HL-60 (cell line): ENCODE data around the gene KLHL22.

Experiments
- POLR2AphosphoS5 ChIP-seq: IDR thresholded peaks from 2 replicates; pipeline ENCODE4 v1.6.1; 2012; ENCODE audit warnings: low read depth
- TF ChIP-seq, protein P1 (sequence below): IDR thresholded peaks from one replicate; pipeline ENCODE4 v1.5.1; 2011; ENCODE audit warnings: low read length, control low read depth, inconsistent platforms; ENCODE audit not compliant: insufficient read depth
- TF ChIP-seq, protein P2 (sequence below): IDR thresholded peaks from 2 replicates; pipeline ENCODE4 v1.6.1; 2012; ENCODE audit warnings: low read depth; ENCODE audit not compliant: insufficient replicate concordance

DNA sequence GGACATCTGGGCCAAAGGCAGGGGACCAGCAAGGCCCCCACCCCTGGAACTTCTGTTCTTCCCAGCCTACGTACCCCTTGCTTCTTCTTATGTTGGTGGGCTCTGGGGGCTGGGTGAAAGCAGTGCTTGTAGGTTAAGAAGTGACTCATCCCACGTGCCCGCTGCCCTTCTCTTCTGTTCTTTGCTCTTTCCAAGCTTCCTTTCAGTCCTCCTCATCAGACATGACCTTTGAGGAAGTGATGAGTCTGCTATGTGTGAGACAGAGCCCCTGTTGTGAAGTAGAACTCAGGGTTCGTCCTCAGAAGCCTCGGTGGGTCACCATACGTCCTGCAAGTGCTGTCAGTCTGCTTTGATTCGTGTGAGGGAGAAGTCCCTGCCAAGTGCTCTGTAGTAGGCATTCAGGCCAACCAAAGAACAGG lies 24.5 kb upstream of the KLHL22 start:
- TF ChIP-seq, protein P1, sequence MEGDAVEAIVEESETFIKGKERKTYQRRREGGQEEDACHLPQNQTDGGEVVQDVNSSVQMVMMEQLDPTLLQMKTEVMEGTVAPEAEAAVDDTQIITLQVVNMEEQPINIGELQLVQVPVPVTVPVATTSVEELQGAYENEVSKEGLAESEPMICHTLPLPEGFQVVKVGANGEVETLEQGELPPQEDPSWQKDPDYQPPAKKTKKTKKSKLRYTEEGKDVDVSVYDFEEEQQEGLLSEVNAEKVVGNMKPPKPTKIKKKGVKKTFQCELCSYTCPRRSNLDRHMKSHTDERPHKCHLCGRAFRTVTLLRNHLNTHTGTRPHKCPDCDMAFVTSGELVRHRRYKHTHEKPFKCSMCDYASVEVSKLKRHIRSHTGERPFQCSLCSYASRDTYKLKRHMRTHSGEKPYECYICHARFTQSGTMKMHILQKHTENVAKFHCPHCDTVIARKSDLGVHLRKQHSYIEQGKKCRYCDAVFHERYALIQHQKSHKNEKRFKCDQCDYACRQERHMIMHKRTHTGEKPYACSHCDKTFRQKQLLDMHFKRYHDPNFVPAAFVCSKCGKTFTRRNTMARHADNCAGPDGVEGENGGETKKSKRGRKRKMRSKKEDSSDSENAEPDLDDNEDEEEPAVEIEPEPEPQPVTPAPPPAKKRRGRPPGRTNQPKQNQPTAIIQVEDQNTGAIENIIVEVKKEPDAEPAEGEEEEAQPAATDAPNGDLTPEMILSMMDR = no peak
- TF ChIP-seq POLR2AphosphoS5 = no peak
- TF ChIP-seq, protein P2, sequence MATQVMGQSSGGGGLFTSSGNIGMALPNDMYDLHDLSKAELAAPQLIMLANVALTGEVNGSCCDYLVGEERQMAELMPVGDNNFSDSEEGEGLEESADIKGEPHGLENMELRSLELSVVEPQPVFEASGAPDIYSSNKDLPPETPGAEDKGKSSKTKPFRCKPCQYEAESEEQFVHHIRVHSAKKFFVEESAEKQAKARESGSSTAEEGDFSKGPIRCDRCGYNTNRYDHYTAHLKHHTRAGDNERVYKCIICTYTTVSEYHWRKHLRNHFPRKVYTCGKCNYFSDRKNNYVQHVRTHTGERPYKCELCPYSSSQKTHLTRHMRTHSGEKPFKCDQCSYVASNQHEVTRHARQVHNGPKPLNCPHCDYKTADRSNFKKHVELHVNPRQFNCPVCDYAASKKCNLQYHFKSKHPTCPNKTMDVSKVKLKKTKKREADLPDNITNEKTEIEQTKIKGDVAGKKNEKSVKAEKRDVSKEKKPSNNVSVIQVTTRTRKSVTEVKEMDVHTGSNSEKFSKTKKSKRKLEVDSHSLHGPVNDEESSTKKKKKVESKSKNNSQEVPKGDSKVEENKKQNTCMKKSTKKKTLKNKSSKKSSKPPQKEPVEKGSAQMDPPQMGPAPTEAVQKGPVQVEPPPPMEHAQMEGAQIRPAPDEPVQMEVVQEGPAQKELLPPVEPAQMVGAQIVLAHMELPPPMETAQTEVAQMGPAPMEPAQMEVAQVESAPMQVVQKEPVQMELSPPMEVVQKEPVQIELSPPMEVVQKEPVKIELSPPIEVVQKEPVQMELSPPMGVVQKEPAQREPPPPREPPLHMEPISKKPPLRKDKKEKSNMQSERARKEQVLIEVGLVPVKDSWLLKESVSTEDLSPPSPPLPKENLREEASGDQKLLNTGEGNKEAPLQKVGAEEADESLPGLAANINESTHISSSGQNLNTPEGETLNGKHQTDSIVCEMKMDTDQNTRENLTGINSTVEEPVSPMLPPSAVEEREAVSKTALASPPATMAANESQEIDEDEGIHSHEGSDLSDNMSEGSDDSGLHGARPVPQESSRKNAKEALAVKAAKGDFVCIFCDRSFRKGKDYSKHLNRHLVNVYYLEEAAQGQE = no peak
